Liver (tissue), 9 donors: Measurements from ENCODE around the gene BFAR. TPM values are rescaled to one million over a fixed set of nuclear protein-coding genes. Genes with fewer than 3 reads are reported as not detected.
A peak's percentile ranks its signal among the peaks of the same experiment; 100 is the strongest.

Experiments
- DNase-seq: peaks from one replicate; pipeline ENCODE4 v3.0.0-alpha.2; 2017; ENCODE audit warnings: low spot score
- H3K27ac ChIP-seq, 2 donors: one replicate each; pipeline ENCODE4 v1.7.0; 2013; ENCODE audit warnings: inconsistent platforms in 2 of 2, low read length in 2 of 2, control low read depth in 1 of 2, low read depth in 1 of 2, mild to moderate bottlenecking in 1 of 2
- H3K27me3 ChIP-seq, 4 donors: one replicate each; pipeline versions ENCODE4 v1.6.1 to v1.7.0; 2013; ENCODE audit warnings: low read length in 3 of 4, inconsistent platforms in 1 of 4, mild to moderate bottlenecking in 1 of 4, moderate library complexity in 1 of 4; ENCODE audit not compliant: control insufficient read depth in 4 of 4, insufficient read depth in 4 of 4
- H3K36me3 ChIP-seq, 4 donors: one replicate each; pipeline versions ENCODE4 v1.6.1 to v1.7.0; 2013; ENCODE audit warnings: low read length in 3 of 4, mild to moderate bottlenecking in 3 of 4, low read depth in 1 of 4, moderate library complexity in 1 of 4; ENCODE audit not compliant: control insufficient read depth in 4 of 4, insufficient read depth in 3 of 4
- H3K4me1 ChIP-seq, 4 donors: one replicate each; pipeline versions ENCODE4 v1.6.1 to v1.7.0; 2013; ENCODE audit warnings: low read length in 3 of 4, mild to moderate bottlenecking in 3 of 4, moderate library complexity in 1 of 4; ENCODE audit not compliant: control insufficient read depth in 4 of 4, insufficient read depth in 4 of 4
- H3K4me3 ChIP-seq, 3 donors: one replicate each; pipeline versions ENCODE4 v1.6.1 to v1.7.0; 2013; ENCODE audit warnings: low read length in 3 of 3, control low read depth in 1 of 3, low read depth in 1 of 3, mild to moderate bottlenecking in 1 of 3
- H3K9ac ChIP-seq, 2 donors: one replicate each; pipeline ENCODE4 v1.7.0; 2013; ENCODE audit warnings: low read length in 2 of 2, mild to moderate bottlenecking in 2 of 2, moderate library complexity in 2 of 2, control low read depth in 1 of 2, low read depth in 1 of 2
- H3K9me3 ChIP-seq, 4 donors: one replicate each; pipeline versions ENCODE4 v1.6.1 to v1.7.0; 2013; ENCODE audit warnings: low read length in 3 of 4; ENCODE audit not compliant: control insufficient read depth in 4 of 4
- FOXA2 ChIP-seq: IDR thresholded peaks from 2 replicates; pipeline ENCODE4 v1.6.1; 2016; ENCODE audit warnings: antibody characterized with exemption
- GABPA ChIP-seq, 2 donors: IDR thresholded peaks in 1 of 2; conservative IDR thresholded peaks in 1 of 2; 2 replicates each; pipeline ENCODE4 v1.6.1; 2016; ENCODE audit warnings: antibody characterized with exemption in 2 of 2, mild to moderate bottlenecking in 1 of 2, moderate library complexity in 1 of 2
- HNF4A ChIP-seq, 2 donors: conservative IDR thresholded peaks; 2 replicates each; pipeline ENCODE4 v1.6.1; 2016; ENCODE audit warnings: antibody characterized with exemption in 2 of 2, mild to moderate bottlenecking in 2 of 2
- NR2F2 ChIP-seq: IDR thresholded peaks from 2 replicates; pipeline ENCODE4 v1.6.1; 2016; ENCODE audit warnings: antibody characterized with exemption
- RAD21 ChIP-seq, 2 donors: IDR thresholded peaks; 2 replicates each; pipeline ENCODE4 v1.6.1; 2016; ENCODE audit warnings: antibody characterized with exemption in 2 of 2, mild to moderate bottlenecking in 2 of 2
- SP1 ChIP-seq: IDR thresholded peaks from 2 replicates; pipeline ENCODE4 v1.6.1; 2018; ENCODE audit warnings: antibody characterized with exemption, mild to moderate bottlenecking
- ZBTB33 ChIP-seq: IDR thresholded peaks from 2 replicates; pipeline ENCODE4 v1.6.1; 2016; ENCODE audit warnings: antibody characterized with exemption
- WGBS: extraction: QIAGEN DNeasy Blood & Tissue Kit; methylation state at CpG from one replicate; pipeline ENCODE4 v1.1.7; 2013; 5-methylcytosine and 5-hydroxymethylcytosine counted together
- polyA plus RNA-seq, 2 donors: library from polyadenylated mRNA; stranded (reverse) in 1 of 2; unstranded in 1 of 2; fragments of 200-250 nt in 1 of 2; fragments of >200 nt in 1 of 2; fragmentation: Nextera tagmentation in 1 of 2; extraction: Ambion mirVana in 1 of 2; gene quantifications; one replicate each; pipeline versions ENCODE4 v1.2.1 to v1.2.3, GENCODE V29; 2013 to 2015
- total RNA-seq, 2 donors: library from RNA; depleted of rRNA; stranded (reverse); fragments of >200 nt; gene quantifications; one replicate each; pipeline ENCODE4 v1.2.3, GENCODE V29; 2014
- TF ChIP-seq, protein P1 (sequence below): IDR thresholded peaks from 2 replicates; pipeline ENCODE4 v1.6.1; 2016; ENCODE audit warnings: antibody characterized with exemption, mild to moderate bottlenecking
- donor health status: healthy.
- donor health status: healthy.
- donor health status: healthy.
- donor health status: healthy.
- donor health status: healthy.

Gene BFAR
- total and polyA plus RNA-seq, 4 donors, result 13.3 to 24.7 (median 20.3) TPM

DNA sequence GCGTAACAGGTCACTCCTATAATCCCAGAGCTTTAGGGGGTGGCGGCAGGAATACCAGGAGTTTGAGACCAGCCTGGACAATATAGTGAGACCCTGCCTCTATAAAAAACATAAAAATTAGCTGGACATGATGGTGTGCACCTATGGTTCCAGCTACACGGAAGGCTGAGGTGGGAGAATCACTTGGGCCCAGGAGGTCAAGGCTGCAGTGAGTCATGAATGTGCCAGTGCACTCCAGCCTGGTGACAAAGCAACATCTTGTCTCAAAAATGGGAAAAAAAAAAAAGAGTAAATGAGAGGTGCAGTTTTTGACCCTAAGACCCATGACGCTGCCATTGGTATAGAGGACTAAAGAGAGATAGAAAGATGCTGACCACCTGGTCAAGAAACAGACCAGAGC lies 18.8 kb upstream of the BFAR start (continued):
- TF ChIP-seq, protein P1, sequence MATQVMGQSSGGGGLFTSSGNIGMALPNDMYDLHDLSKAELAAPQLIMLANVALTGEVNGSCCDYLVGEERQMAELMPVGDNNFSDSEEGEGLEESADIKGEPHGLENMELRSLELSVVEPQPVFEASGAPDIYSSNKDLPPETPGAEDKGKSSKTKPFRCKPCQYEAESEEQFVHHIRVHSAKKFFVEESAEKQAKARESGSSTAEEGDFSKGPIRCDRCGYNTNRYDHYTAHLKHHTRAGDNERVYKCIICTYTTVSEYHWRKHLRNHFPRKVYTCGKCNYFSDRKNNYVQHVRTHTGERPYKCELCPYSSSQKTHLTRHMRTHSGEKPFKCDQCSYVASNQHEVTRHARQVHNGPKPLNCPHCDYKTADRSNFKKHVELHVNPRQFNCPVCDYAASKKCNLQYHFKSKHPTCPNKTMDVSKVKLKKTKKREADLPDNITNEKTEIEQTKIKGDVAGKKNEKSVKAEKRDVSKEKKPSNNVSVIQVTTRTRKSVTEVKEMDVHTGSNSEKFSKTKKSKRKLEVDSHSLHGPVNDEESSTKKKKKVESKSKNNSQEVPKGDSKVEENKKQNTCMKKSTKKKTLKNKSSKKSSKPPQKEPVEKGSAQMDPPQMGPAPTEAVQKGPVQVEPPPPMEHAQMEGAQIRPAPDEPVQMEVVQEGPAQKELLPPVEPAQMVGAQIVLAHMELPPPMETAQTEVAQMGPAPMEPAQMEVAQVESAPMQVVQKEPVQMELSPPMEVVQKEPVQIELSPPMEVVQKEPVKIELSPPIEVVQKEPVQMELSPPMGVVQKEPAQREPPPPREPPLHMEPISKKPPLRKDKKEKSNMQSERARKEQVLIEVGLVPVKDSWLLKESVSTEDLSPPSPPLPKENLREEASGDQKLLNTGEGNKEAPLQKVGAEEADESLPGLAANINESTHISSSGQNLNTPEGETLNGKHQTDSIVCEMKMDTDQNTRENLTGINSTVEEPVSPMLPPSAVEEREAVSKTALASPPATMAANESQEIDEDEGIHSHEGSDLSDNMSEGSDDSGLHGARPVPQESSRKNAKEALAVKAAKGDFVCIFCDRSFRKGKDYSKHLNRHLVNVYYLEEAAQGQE, result no peak
- TF ChIP-seq NR2F2, result no peak
- TF ChIP-seq RAD21 (IDR thresholded peaks at IDR 0.05), result no peak

DNA sequence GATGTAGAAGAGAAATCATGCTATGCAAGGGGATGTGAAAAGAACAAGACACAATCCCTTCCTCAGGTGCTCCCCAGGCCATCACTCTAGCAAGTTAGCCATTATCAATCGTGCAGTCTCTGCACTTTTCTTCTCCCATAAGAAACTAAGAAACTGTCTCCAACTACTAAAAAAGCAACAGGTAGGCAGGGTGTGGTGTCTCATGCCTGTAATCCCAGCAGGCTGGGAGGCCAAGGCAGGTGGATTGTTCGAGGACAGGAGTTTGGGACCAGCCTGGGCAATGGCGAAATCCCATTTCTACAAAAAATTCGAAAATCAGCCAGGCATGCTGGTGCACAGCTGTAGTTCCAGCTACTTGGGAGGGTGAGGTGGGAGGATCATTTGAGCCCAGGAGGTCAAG lies 16.5 kb upstream of the BFAR start:
- no peak for TF ChIP-seq FOXA2
- Histone ChIP-seq H3K27ac (no peak overlapping the region), H3K36me3 (peaks cover 6 to 46% (median 27%) of the 10 kb centered on the region in 4 donors), H3K9ac (no peak overlapping the region), H3K9me3 (no peaks in the 10 kb centered on the region), H3K4me3 (no peak overlapping the region), H3K4me1 (no peaks in the 10 kb centered on the region), H3K27me3 (no peaks in the 10 kb centered on the region)
- 95% methylated on average over 4 of the region's 4 CpGs for WGBS
- no peak for DNase-seq

DNA sequence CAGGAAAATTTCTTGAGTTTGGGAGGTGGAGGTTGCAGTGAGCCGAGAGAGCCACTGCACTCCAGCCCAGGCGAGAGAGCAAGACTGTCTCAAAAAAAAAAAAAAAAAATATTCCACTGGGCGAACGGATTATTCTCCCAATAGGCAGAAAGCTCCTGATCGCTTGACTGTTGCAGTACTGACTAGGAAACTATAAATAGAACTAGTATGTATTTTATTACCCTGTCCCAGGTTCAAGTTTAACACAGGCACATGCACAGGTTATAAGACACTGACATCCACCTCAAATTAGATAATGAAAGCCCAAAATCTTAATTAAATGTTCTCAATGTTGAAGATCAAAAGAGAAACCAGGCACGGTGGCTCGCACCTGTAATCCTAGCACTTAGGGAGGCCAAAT lies 14.2 kb upstream of the BFAR start:
- no peak overlapping the region for H3K27ac ChIP-seq
- H3K36me3 ChIP-seq, result peaks cover 6 to 48% (median 29%) of the 10 kb centered on the region in 4 donors
- H3K9me3 ChIP-seq, result no peaks in the 10 kb centered on the region
- no peak for TF ChIP-seq GABPA (IDR thresholded peaks at IDR 0.05 in 1 of 2, conservative IDR thresholded peaks at IDR 0.05 in 1 of 2)
- TF ChIP-seq ZBTB33, result no peak
- TF ChIP-seq RAD21 (IDR thresholded peaks at IDR 0.05), result no peak
- no peak for DNase-seq
- H3K27me3 ChIP-seq, result no peaks in the 10 kb centered on the region
- 93% methylated on average over 7 of the region's 7 CpGs for WGBS
- H3K4me3 ChIP-seq, result no peak overlapping the region
- no peak overlapping the region for H3K9ac ChIP-seq
- no peaks in the 10 kb centered on the region for H3K4me1 ChIP-seq

DNA sequence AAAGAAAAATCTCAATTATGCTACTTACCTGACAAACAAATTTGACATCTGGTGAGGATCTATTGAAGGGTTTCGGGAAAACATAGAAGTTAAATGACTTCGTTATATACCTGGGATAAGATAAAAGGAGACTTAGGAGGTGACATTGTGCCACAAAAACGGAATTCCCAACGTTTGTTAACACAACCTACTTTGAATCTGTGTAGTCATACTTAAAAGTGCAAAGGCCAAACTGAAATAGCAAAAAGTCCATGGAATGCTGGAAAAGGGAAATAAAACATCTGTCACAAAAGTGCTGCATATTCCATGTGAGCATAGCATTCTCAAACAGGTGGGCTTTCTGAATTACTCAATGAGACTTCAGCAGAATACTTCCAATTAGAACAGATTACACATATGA lies 5.7 kb upstream of the BFAR start:
- Histone ChIP-seq H3K4me1 (peaks cover 3 to 21% (median 13%) of the 10 kb centered on the region in 4 donors), H3K27me3 (no peaks in the 10 kb centered on the region), H3K9me3 (no peaks in the 10 kb centered on the region), H3K36me3 (peaks cover 9 to 36% (median 20%) of the 10 kb centered on the region in 4 donors), H3K27ac (no peak overlapping the region), H3K4me3 (no peak overlapping the region), H3K9ac (no peak overlapping the region)
- no peak for DNase-seq
- 61% methylated on average over 4 of the region's 4 CpGs for WGBS
- no peak for TF ChIP-seq GABPA (IDR thresholded peaks at IDR 0.05 in 1 of 2, conservative IDR thresholded peaks at IDR 0.05 in 1 of 2)
- TF ChIP-seq HNF4A (conservative IDR thresholded peaks at IDR 0.05), result peak; percentile 53 to 68
- TF ChIP-seq SP1, result peak; percentile 46
